Measurements from ENCODE around the gene RNF149.

GRCh38 chr2:101231937-101232730, 76.4 kb downstream of the RNF149 start:
- TF ChIP-seq CTCF (IDR thresholded peaks at IDR 0.05; ENCODE audit: low read length): no peak
- no peak for TF ChIP-seq EZH2 (IDR thresholded peaks at IDR 0.05; ENCODE audit: borderline replicate concordance, low read length)
